NCI-H2227 (cell line): ENCODE results near the gene UIMC1.

Experiments used
- DNase-seq: peaks from one replicate; lab custom pipeline; 2025; ENCODE audit not compliant: unreplicated experiment; lab: John Stamatoyannopoulos, UW

UIMC1 gene

DNA sequence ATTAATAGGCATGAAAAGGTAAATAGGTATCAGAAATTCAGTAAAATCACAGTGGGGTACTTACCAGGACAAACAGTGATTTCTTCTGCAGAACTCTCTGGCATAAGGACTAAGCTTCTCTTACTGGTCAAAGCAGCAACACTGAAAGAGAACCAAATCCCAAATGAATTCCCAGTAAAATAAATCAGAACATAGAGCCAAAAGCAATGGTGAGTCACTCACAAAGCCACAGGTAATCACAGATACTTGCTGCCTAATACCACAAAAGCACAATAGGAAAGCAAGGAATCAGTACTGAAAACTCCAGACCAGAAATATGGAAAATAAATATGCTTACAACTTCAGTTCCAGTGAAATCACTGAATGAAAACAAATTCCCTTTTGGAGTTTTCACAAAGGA, 50.7 kb downstream of the UIMC1 start:
- DNase-seq, result no peak

- no peak for DNase-seq
Observed at GRCh38 chr5:176954050-176954449, 52.5 kb downstream of the UIMC1 start.

DNA sequence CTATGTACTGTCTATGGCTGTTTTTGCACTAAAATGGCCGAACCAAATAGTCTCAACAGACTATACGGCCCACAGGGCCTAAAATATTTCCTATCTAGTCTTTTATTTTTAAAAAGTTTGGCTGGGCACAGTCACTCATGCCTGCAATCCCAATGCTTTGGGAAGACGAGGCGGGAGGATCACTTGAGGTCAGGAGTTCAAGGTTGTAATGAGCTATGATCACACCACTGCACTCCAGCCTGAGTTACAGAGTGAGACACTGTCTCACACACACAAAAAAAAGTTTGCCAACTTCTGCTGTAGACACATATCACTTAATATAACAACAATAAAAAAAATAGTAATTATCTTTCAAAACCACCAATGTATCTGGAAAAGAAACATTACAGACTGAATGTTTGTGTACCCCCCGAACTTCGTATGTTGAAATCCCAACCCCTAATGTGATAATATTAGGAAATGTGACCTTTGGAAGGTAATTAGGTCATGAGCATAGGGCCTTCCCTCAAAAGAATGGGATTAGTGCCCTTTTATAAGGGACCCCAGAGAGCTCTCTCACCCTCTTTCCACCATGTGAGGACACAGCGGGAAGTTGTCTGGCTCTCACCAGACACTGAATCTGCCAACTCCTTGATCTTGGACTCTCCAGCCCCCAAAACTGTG, 53.9 kb downstream of the UIMC1 start:
- DNase-seq, result no peak

DNA sequence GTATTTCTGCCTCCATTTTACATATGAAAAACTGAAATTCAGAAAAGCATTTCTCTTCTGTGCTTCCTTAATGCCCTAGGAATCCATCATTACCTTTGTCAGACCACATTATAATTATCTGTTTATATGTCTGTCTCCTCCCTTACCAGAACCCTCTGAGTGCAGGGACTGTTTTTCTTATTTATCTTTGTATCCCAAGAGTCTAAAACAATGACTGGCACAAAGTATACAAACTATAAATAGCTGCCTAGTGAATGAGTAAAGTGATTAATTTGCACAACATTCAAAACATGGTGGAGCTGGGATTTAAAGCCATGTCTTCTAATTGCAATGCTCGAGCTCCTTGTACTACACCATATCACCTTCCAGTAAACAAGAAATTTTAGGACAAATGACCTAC, 58.1 kb downstream of the UIMC1 start:
- DNase-seq, result no peak

DNA sequence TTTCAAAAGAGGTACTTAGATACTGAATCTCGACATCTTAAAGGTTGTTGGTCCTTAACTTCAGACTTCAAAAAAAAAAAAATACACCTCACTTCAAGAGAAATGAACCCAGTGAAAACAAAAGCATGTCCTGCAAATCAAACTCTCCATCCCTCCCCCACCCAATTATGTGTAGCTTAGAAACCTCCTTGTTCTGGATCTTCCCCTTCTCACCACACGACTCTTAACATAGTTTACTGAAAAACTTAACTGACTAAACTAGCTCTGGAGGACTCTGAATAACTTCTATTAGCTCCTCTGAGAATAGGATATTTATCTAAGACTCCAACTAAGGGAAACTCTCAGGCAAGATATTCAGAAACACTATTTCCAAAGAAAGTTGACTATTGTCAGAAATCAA, 58.7 kb downstream of the UIMC1 start:
- DNase-seq, result no peak

- no peak for DNase-seq
Observed at GRCh38 chr5:176944268-176944667, 62.3 kb downstream of the UIMC1 start.

DNA sequence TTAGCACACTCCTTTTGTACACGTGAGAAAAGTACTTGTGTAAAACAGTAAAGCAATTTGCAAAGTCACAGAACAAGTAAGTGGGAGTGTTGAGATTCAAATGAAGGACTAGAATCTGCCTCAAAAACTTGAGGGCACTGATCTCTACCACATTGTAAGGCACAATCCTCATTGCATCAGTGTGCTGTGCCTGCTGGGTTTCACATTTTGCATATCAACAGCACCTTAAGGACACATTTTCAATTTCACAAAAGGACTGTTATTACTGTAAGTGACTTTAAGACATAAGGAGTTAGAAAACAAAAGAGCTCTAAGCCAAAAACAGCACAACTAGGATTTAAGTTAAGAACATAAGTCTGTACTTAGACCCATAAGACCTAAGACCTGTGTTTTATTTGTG, 62.8 kb downstream of the UIMC1 start:
- no peak for DNase-seq

GRCh38 chr5:176941951-176942350, 64.6 kb downstream of the UIMC1 start:
- DNase-seq, result no peak

DNA sequence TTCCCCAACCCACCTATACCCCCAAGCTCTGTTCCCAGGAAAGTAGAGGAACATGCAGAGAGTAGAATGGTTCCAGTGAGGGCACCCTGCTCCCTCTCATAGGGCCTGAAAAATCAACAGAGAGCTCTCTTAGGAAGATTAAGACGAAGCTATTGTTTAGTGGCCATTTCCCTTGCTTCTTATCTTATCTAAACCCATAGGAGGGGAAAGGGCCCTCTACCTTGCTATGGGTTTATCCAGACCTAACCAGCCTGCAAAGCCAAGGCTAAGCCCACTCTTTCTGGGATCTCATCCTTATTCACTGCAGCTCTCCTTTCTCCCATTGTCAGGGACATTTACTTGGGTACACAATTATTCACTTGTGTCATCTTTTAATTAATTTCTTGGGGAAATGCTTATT, 68.1 kb downstream of the UIMC1 start:
- no peak for DNase-seq

GRCh38 chr5:176935017-176935416, 71.6 kb downstream of the UIMC1 start:
- no peak for DNase-seq

- no peak for DNase-seq
Observed at GRCh38 chr5:176934309-176934930, 72.2 kb downstream of the UIMC1 start.

DNA sequence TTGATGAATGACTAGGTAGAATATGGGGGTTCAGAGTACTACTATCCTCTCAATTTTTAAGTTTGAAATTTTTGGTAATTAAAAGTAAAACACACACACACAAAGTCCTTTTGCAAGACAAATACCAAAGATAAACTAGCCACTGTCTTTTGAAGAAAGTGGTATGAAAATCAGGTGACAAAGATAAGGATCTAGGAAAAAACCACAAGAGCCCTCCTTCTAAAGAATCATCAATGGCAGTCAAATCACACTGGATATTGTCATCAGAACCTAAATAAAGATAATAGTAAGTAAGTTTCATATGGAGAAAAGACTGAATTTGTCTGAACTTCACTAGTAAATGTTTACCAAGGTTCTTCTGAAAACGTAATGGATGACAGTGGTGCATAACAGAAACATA, 76.9 kb downstream of the UIMC1 start:
- no peak for DNase-seq

GRCh38 chr5:176927562-176927961, 79.0 kb downstream of the UIMC1 start:
- no peak for DNase-seq

- no peak for DNase-seq
Observed at GRCh38 chr5:176922817-176923216, 83.8 kb downstream of the UIMC1 start.

DNA sequence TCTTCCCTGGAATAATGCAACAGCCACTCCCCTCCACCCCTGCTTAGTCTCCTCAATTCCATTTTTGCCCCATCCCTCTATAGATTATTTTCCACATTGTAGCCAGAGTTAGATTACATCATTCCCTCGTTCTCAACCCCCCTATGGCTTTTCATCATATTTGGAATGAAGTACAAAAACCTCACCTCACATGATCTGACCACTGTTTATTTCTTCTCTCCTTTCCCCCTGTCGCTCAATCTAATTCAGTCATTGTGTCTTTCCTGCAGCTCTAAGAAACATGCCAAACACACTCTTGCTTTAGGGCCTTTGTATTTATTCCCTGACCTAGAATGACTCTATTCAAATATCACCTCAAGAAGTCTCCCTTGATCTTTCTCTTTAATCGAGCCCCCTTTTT, 84.9 kb downstream of the UIMC1 start:
- DNase-seq, result no peak

- no peak for DNase-seq
Observed at GRCh38 chr5:176918613-176919012, 88.0 kb downstream of the UIMC1 start.

GRCh38 chr5:176916337-176916736, 90.2 kb downstream of the UIMC1 start:
- DNase-seq, result no peak

- DNase-seq, result no peak
Observed at GRCh38 chr5:176915906-176916305, 90.7 kb downstream of the UIMC1 start.

GRCh38 chr5:176912115-176912514, 94.5 kb downstream of the UIMC1 start:
- no peak for DNase-seq

- DNase-seq, result no peak
Observed at GRCh38 chr5:176908675-176909368, 97.8 kb downstream of the UIMC1 start.

GRCh38 chr5:176906796-176907195, 99.8 kb downstream of the UIMC1 start:
- DNase-seq, result no peak

GRCh38 chr5:176906126-176906525, 100.5 kb downstream of the UIMC1 start:
- DNase-seq, result no peak
